A549 (cell line): ENCODE results near the gene GUCY1A1. TPM values are rescaled to one million over a fixed set of nuclear protein-coding genes. Genes with fewer than 3 reads are reported as not detected.

Experiments used
- ATAC-seq, 2 experiments: fragments of 200-7000 bp in 1 of 2; fragments of >200 bp in 1 of 2; cut with Nextera tagmentation in 1 of 2; cut with Tn5 transposase in 1 of 2; 3 replicates each; pipeline versions ENCODE4 v1.8.0 to v1.9.1; 2018 to 2020; ENCODE audit warnings: mild to moderate bottlenecking in 1 of 2, moderate library complexity in 1 of 2
- CTCF ChIA-PET: fragments of 300-600 bp; sonication (Branson Sonifier 250); formaldehyde crosslinking; extraction: SDS; loops from one replicate; lab custom pipeline; 2021; ENCODE audit warnings: antibody characterized with exemption, inconsistent platforms; lab: Yijun Ruan, JAX
- POLR2A ChIA-PET: fragments of 350-600 bp; formaldehyde crosslinking; extraction: SDS; loops from one replicate; lab custom pipeline; 2021; ENCODE audit warnings: antibody characterized with exemption, inconsistent platforms; lab: Yijun Ruan, JAX
- DNase-seq, 2 experiments: peaks; one replicate each; pipeline versions ENCODE4 v3.0.0 to v3.0.0-alpha.2; 2011 to 2016; ENCODE audit warnings: low read depth in 1 of 2, low spot score in 1 of 2
- FAIRE-seq: peaks from 2 replicates; lab custom pipeline; 2011; peaks lifted over from hg19 to GRCh38; lab: Jason Lieb, UNC
- H3K27ac ChIP-seq, 2 experiments: fragments of >200 bp; sonication (Bioruptor Twin); formaldehyde crosslinking; 3 replicates each; pipeline ENCODE4 v1.5.1; 2016 to 2017
- H3K4me1 ChIP-seq: fragments of >200 bp; sonication (Bioruptor Twin); formaldehyde crosslinking; 3 replicates; pipeline ENCODE4 v1.6.1; 2016
- H3K4me2 ChIP-seq: fragments of >200 bp; sonication (Bioruptor Twin); formaldehyde crosslinking; 3 replicates; pipeline ENCODE4 v1.6.1; 2016
- H3K4me3 ChIP-seq: fragments of >200 bp; sonication (Bioruptor Twin); formaldehyde crosslinking; 3 replicates; pipeline ENCODE4 v1.5.1; 2016
- H3K9me3 ChIP-seq: fragments of >200 bp; sonication (Bioruptor Twin); formaldehyde crosslinking; 3 replicates; pipeline ENCODE4 v1.6.1; 2016
- BCL3 ChIP-seq: fragments of >200 bp; sonication (Bioruptor Twin); formaldehyde crosslinking; IDR thresholded peaks from 3 replicates; pipeline ENCODE4 v1.6.1; 2016
- CBX8 ChIP-seq: fragments of 200-600 bp; sonication (generic); IDR thresholded peaks from 2 replicates; pipeline ENCODE4 v1.6.1; 2016
- CHD4 ChIP-seq: fragments of 200-600 bp; sonication (generic); IDR thresholded peaks from 2 replicates; pipeline ENCODE4 v1.6.1; 2016; ENCODE audit warnings: antibody characterized with exemption, mild to moderate bottlenecking, borderline replicate concordance
- EP300 ChIP-seq, 2 experiments: fragments of >200 bp; sonication (Bioruptor Twin); formaldehyde crosslinking; IDR thresholded peaks; 2 replicates in 1 of 2; 3 replicates in 1 of 2; pipeline ENCODE4 v1.6.1; 2016 to 2017
- ESRRA ChIP-seq: fragments of 150-350 bp; IDR thresholded peaks from 2 replicates; pipeline ENCODE4 v1.6.1; 2014; ENCODE audit warnings: mild to moderate bottlenecking, low read length, borderline replicate concordance
- FOSL2 ChIP-seq, 2 experiments: fragments of 450-650 bp in 1 of 2; fragments of >200 bp in 1 of 2; sonication (Bioruptor Twin) in 1 of 2; formaldehyde crosslinking; IDR thresholded peaks; 2 replicates each; pipeline versions ENCODE4 v1.5.0 to v1.6.1; 2016 to 2020; ENCODE audit warnings: mild to moderate bottlenecking in 1 of 2, moderate library complexity in 1 of 2
- FOXS1 ChIP-seq: fragments of 250-450 bp; sonication (Bioruptor Pico); IDR thresholded peaks from 2 replicates; pipeline ENCODE4 v1.5.0; 2020; ENCODE audit warnings: mild to moderate bottlenecking, moderate library complexity
- GATA3 ChIP-seq: IDR thresholded peaks from 2 replicates; pipeline ENCODE4 v1.6.1; 2012; ENCODE audit warnings: borderline replicate concordance
- HDAC2 ChIP-seq: fragments of 200-600 bp; sonication (generic); IDR thresholded peaks from 2 replicates; pipeline ENCODE4 v1.6.1; 2016
- HOXB13 ChIP-seq: fragments of 250-450 bp; sonication (Bioruptor Pico); IDR thresholded peaks from 2 replicates; pipeline ENCODE4 v1.5.0; 2020; ENCODE audit warnings: low read depth, mild to moderate bottlenecking, moderate library complexity
- MAFK ChIP-seq: fragments of 450-650 bp; IDR thresholded peaks from 2 replicates; pipeline ENCODE4 v1.6.1; 2014; ENCODE audit not compliant: partially characterized antibody
- NFE2L2 ChIP-seq: fragments of 150-350 bp; conservative IDR thresholded peaks from 2 replicates; pipeline ENCODE4 v1.6.1; 2014; ENCODE audit warnings: low read length
- NR3C1 ChIP-seq: fragments of >200 bp; sonication (Bioruptor Twin); formaldehyde crosslinking; IDR thresholded peaks from 3 replicates; pipeline ENCODE4 v1.6.1; 2017
- PHF8 ChIP-seq: fragments of 200-600 bp; sonication (generic); IDR thresholded peaks from 2 replicates; pipeline ENCODE4 v1.6.1; 2016; ENCODE audit warnings: low read depth, mild to moderate bottlenecking, antibody characterized with exemption, moderate library complexity, borderline replicate concordance
- POLR2A ChIP-seq: IDR thresholded peaks from 2 replicates; pipeline ENCODE4 v1.6.1; 2012; ENCODE audit warnings: mild to moderate bottlenecking, low read length
- RFX5 ChIP-seq: fragments of 450-650 bp; IDR thresholded peaks from 2 replicates; pipeline ENCODE4 v1.7.1; 2014; ENCODE audit warnings: antibody characterized with exemption, mild to moderate bottlenecking, moderate library complexity
- TFCP2L1 ChIP-seq: fragments of 250-450 bp; sonication (Bioruptor Pico); IDR thresholded peaks from 2 replicates; pipeline ENCODE4 v1.5.0; 2021; ENCODE audit warnings: mild to moderate bottlenecking
- WGBS: methylation state at CpG from one replicate; pipeline ENCODE4 v1.1.6; 2017; ENCODE audit errors: missing lambda C conversion rate; 5-methylcytosine and 5-hydroxymethylcytosine counted together
- polyA plus RNA-seq, 4 experiments: library from polyadenylated mRNA; depleted of rRNA in 3 of 4; stranded (reverse); fragments of >200 nt; fragmentation: RNase III in 1 of 4; extraction: RNeasy Plus Mini Kit Qiagen cat#74134 plus additional on column Dnase treatment in 1 of 4; gene quantifications; 2 replicates in 3 of 4; 3 replicates in 1 of 4; pipeline ENCODE4 v1.2.3, GENCODE V29; 2011 to 2017
- TF ChIP-seq, protein P1 (sequence below): fragments of 450-650 bp; IDR thresholded peaks from 2 replicates; pipeline ENCODE4 v1.6.1; 2014; ENCODE audit warnings: antibody characterized with exemption
- TF ChIP-seq, protein P2 (sequence below): fragments of 200-600 bp; sonication (generic); IDR thresholded peaks from 2 replicates; pipeline ENCODE4 v1.6.1; 2016; ENCODE audit warnings: antibody characterized with exemption, mild to moderate bottlenecking, moderate library complexity
- TF ChIP-seq, protein P3 (sequence below): fragments of >200 bp; sonication (Bioruptor Twin); formaldehyde crosslinking; IDR thresholded peaks from 3 replicates; pipeline ENCODE4 v1.5.1; 2016
- TF ChIP-seq, protein P4 (sequence below): IDR thresholded peaks from 2 replicates; pipeline ENCODE4 v1.6.1; 2012; ENCODE audit warnings: low read depth, borderline replicate concordance

Gene GUCY1A1
- polyA plus RNA-seq, 2 of the 4 experiments (the other 2 are of a cell fraction), result not detected

DNA sequence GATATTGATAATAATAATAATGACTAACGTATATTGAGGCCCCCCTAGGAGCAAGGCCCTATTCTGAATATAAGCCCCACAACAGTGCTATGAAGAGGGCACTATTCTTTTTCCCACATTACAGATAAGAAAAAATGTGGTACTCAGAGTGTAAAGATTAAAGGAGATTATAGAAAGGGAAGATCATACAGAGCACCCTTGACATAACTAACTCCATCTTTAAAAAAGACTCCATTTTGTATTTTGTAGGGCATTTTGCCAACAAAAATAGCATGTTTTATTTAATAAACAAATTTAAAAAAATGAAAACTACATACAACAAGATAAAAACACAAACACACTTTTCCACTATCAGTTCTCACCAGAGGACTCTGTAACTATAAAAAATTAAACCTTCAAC lies 42.1 kb downstream of the GUCY1A1 start:
- H3K9me3 ChIP-seq, result no peaks in the 10 kb centered on the region
- TF ChIP-seq GATA3 (no peak), POLR2A (no peak), TFCP2L1 (CRISPR knock-in tag) (no peak), NR3C1 (no peak), RFX5 (no peak), PHF8 (no peak), FOSL2 (IDR thresholded peaks at IDR 0.05) (no peak), FOSL2 (CRISPR knock-in tag; IDR thresholded peaks at IDR 0.05) (no peak), HDAC2 (no peak), NFE2L2 (no peak), CHD4 (no peak), ESRRA (no peak)
- TF ChIP-seq, protein P1, sequence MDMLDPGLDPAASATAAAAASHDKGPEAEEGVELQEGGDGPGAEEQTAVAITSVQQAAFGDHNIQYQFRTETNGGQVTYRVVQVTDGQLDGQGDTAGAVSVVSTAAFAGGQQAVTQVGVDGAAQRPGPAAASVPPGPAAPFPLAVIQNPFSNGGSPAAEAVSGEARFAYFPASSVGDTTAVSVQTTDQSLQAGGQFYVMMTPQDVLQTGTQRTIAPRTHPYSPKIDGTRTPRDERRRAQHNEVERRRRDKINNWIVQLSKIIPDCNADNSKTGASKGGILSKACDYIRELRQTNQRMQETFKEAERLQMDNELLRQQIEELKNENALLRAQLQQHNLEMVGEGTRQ, result no peak
- H3K4me1 ChIP-seq, result no peaks in the 10 kb centered on the region
- WGBS, result 33% methylated on average over 1 of the region's 1 CpG
- no peak overlapping the region for H3K4me3 ChIP-seq
- ATAC-seq (no peak), DNase-seq (no peak), FAIRE-seq (no peak)
- CTCF ChIA-PET, result no interaction called here
- no peak overlapping the region for H3K27ac ChIP-seq
- POLR2A ChIA-PET, result no interaction called here
- no peak overlapping the region for H3K4me2 ChIP-seq

GRCh38 chr4:155709918-155710317 lies 43.3 kb downstream of the GUCY1A1 start:
- no peak for DNase-seq
- no peak overlapping the region for H3K27ac ChIP-seq
- H3K4me2 ChIP-seq, result no peak overlapping the region
- CTCF ChIA-PET, result no interaction called here
- no peak for FAIRE-seq
- TF ChIP-seq, protein P2, sequence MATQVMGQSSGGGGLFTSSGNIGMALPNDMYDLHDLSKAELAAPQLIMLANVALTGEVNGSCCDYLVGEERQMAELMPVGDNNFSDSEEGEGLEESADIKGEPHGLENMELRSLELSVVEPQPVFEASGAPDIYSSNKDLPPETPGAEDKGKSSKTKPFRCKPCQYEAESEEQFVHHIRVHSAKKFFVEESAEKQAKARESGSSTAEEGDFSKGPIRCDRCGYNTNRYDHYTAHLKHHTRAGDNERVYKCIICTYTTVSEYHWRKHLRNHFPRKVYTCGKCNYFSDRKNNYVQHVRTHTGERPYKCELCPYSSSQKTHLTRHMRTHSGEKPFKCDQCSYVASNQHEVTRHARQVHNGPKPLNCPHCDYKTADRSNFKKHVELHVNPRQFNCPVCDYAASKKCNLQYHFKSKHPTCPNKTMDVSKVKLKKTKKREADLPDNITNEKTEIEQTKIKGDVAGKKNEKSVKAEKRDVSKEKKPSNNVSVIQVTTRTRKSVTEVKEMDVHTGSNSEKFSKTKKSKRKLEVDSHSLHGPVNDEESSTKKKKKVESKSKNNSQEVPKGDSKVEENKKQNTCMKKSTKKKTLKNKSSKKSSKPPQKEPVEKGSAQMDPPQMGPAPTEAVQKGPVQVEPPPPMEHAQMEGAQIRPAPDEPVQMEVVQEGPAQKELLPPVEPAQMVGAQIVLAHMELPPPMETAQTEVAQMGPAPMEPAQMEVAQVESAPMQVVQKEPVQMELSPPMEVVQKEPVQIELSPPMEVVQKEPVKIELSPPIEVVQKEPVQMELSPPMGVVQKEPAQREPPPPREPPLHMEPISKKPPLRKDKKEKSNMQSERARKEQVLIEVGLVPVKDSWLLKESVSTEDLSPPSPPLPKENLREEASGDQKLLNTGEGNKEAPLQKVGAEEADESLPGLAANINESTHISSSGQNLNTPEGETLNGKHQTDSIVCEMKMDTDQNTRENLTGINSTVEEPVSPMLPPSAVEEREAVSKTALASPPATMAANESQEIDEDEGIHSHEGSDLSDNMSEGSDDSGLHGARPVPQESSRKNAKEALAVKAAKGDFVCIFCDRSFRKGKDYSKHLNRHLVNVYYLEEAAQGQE, result no peak
- TF ChIP-seq MAFK, result peak; percentile 24
- POLR2A ChIA-PET, result no interaction called here
- no peak for ATAC-seq
- WGBS, result 39% methylated on average over 4 of the region's 4 CpGs
- H3K4me1 ChIP-seq, result no peaks in the 10 kb centered on the region
- H3K9me3 ChIP-seq, result no peaks in the 10 kb centered on the region
- no peak overlapping the region for H3K4me3 ChIP-seq

DNA sequence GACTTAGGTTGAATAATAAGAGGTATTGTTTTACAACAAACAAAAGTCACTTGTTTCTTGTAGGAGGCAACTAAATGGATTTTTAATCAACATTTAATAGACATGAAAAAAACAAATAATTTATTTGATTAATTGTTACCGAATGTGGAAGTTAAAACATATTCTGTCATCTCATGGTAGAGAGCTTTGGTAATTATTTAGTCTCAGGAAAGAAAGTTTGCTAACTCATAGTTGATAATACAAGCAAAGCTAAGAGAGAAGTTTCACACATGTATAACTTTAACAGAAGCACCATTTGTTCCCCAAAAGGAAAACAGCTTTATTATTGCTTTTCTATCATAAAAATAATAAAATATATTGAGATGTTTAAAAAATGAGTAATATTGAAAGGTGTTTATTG lies 44.9 kb downstream of the GUCY1A1 start:
- H3K4me1 ChIP-seq, result no peaks in the 10 kb centered on the region
- WGBS, result 0% methylated on average over 1 of the region's 1 CpG
- DNase-seq (no peak), ATAC-seq (no peak), FAIRE-seq (no peak)
- no peak overlapping the region for H3K4me2 ChIP-seq
- TF ChIP-seq NFE2L2 (no peak), HOXB13 (CRISPR knock-in tag) (no peak), BCL3 (no peak), CHD4 (no peak), FOXS1 (CRISPR knock-in tag) (no peak), NR3C1 (no peak), POLR2A (no peak), EP300 (IDR thresholded peaks at IDR 0.05) (no peak), CBX8 (no peak)
- TF ChIP-seq, protein P3, sequence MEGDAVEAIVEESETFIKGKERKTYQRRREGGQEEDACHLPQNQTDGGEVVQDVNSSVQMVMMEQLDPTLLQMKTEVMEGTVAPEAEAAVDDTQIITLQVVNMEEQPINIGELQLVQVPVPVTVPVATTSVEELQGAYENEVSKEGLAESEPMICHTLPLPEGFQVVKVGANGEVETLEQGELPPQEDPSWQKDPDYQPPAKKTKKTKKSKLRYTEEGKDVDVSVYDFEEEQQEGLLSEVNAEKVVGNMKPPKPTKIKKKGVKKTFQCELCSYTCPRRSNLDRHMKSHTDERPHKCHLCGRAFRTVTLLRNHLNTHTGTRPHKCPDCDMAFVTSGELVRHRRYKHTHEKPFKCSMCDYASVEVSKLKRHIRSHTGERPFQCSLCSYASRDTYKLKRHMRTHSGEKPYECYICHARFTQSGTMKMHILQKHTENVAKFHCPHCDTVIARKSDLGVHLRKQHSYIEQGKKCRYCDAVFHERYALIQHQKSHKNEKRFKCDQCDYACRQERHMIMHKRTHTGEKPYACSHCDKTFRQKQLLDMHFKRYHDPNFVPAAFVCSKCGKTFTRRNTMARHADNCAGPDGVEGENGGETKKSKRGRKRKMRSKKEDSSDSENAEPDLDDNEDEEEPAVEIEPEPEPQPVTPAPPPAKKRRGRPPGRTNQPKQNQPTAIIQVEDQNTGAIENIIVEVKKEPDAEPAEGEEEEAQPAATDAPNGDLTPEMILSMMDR, result no peak
- TF ChIP-seq, protein P4, sequence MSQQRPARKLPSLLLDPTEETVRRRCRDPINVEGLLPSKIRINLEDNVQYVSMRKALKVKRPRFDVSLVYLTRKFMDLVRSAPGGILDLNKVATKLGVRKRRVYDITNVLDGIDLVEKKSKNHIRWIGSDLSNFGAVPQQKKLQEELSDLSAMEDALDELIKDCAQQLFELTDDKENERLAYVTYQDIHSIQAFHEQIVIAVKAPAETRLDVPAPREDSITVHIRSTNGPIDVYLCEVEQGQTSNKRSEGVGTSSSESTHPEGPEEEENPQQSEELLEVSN, result no peak
- H3K27ac ChIP-seq, result no peak overlapping the region
- no peaks in the 10 kb centered on the region for H3K9me3 ChIP-seq
- POLR2A ChIA-PET, result no interaction called here
- no peak overlapping the region for H3K4me3 ChIP-seq
- CTCF ChIA-PET, result no interaction called here
